ENCODE measurements around the gene SMG7. TPM values are rescaled to one million over a fixed set of nuclear protein-coding genes. Genes with fewer than 3 reads are reported as not detected.
A peak's percentile ranks its signal among the peaks of the same experiment; 100 is the strongest.

Gene SMG7
- total RNA-seq, 1 experiment from 2014 or later: 65.2 TPM

DNA sequence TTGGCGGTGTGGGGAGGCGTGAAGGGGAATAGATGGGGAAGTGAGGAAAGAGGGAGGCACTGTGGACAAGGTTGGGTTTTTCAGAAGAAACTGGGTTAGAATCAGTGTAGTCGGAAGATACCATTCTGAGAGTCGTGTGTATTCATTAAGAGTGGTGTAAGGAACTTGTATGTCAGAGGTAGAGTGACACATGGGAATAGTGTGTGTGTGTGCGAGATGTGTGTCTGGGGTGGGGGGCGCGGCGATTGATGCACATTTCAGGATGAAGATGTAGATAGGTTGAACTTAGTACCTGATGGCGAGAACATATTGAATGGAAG, 878 bp downstream of the SMG7 start:
- ChIA-PET POLR2A (no interaction called here), CTCF (interaction anchor here (0.6 kb wide), 1 partner anchor 212 kb away, joined by 3 read pairs; no protein-coding TSS in a partner anchor)
- no peak for ATAC-seq
- Histone ChIP-seq H3K4me1 (ENCODE audit: control insufficient read depth, insufficient read depth, low read length) (peaks cover 10% of the 10 kb centered on the region), H3K4me3 (ENCODE audit: low read depth in 2 of 2, low read length in 2 of 2) (peak overlapping the region; percentile 80 to 95), H3K27ac (ENCODE audit: low read length) (peak overlapping the region; percentile 85), H3K9me3 (ENCODE audit: control insufficient read depth, insufficient read depth, low read depth, low read length) (no peaks in the 10 kb centered on the region), H3K27me3 (ENCODE audit: control insufficient read depth, insufficient read depth, low read length) (no peaks in the 10 kb centered on the region), H3K36me3 (ENCODE audit: control insufficient read depth, insufficient read depth, low read length) (no peaks in the 10 kb centered on the region; the same call in 1 of the 2 replicates)
- in situ Hi-C loops (cut with HindIII; ENCODE audit: low pct_unique_long_range_greater_than_20kb, low sequenced_read_pairs): no loop called here
- no peak for DNase-seq (ENCODE audit: low read depth, low spot score)
- no TSS peak for BruUV-seq (replicated peaks)
- TF ChIP-seq, protein P1, sequence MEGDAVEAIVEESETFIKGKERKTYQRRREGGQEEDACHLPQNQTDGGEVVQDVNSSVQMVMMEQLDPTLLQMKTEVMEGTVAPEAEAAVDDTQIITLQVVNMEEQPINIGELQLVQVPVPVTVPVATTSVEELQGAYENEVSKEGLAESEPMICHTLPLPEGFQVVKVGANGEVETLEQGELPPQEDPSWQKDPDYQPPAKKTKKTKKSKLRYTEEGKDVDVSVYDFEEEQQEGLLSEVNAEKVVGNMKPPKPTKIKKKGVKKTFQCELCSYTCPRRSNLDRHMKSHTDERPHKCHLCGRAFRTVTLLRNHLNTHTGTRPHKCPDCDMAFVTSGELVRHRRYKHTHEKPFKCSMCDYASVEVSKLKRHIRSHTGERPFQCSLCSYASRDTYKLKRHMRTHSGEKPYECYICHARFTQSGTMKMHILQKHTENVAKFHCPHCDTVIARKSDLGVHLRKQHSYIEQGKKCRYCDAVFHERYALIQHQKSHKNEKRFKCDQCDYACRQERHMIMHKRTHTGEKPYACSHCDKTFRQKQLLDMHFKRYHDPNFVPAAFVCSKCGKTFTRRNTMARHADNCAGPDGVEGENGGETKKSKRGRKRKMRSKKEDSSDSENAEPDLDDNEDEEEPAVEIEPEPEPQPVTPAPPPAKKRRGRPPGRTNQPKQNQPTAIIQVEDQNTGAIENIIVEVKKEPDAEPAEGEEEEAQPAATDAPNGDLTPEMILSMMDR (IDR thresholded peaks at IDR 0.05): no peak
- TF ChIP-seq, protein P2, sequence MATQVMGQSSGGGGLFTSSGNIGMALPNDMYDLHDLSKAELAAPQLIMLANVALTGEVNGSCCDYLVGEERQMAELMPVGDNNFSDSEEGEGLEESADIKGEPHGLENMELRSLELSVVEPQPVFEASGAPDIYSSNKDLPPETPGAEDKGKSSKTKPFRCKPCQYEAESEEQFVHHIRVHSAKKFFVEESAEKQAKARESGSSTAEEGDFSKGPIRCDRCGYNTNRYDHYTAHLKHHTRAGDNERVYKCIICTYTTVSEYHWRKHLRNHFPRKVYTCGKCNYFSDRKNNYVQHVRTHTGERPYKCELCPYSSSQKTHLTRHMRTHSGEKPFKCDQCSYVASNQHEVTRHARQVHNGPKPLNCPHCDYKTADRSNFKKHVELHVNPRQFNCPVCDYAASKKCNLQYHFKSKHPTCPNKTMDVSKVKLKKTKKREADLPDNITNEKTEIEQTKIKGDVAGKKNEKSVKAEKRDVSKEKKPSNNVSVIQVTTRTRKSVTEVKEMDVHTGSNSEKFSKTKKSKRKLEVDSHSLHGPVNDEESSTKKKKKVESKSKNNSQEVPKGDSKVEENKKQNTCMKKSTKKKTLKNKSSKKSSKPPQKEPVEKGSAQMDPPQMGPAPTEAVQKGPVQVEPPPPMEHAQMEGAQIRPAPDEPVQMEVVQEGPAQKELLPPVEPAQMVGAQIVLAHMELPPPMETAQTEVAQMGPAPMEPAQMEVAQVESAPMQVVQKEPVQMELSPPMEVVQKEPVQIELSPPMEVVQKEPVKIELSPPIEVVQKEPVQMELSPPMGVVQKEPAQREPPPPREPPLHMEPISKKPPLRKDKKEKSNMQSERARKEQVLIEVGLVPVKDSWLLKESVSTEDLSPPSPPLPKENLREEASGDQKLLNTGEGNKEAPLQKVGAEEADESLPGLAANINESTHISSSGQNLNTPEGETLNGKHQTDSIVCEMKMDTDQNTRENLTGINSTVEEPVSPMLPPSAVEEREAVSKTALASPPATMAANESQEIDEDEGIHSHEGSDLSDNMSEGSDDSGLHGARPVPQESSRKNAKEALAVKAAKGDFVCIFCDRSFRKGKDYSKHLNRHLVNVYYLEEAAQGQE (IDR thresholded peaks at IDR 0.05; ENCODE audit: insufficient read depth in 1 of 2, low read depth in 2 of 2, low read length in 1 of 2): no peak
- no peak for TF ChIP-seq SIN3A (IDR thresholded peaks at IDR 0.05; ENCODE audit: borderline replicate concordance, insufficient read depth, low read depth, low read length)
- TF ChIP-seq POLR2AphosphoS5 (IDR thresholded peaks at IDR 0.05; ENCODE audit: low read depth, low read length): no peak
- intact Hi-C loops (cut with micrococcal nuclease; ENCODE audit: unreplicated experiment): loop anchor here (5.0 kb wide), 1 partner anchor 149 kb away; no protein-coding TSS in a partner anchor

DNA sequence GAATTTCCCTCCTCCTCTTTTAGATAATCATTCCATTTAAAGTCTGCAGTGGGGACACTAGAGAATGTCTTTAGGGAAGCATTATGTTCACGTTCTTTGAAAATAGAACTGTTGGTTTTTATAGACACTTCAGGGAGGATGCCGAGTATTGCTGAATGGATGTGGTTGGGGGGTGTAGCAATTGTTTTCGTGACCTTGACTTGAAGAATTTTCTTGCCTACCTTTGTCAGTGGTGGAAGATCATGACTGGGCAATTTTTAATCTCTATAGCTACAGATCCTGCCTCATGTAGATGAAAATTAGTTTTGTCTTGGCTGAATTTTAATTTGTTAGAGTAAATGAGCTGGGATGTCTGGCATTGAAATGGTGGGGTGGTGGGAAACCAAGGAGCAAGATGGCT, 3.8 kb downstream of the SMG7 start:
- Histone ChIP-seq H3K36me3 (ENCODE audit: control insufficient read depth, insufficient read depth, low read length) (no peaks in the 10 kb centered on the region; the same call in 1 of the 2 replicates), H3K27me3 (ENCODE audit: control insufficient read depth, insufficient read depth, low read length) (no peaks in the 10 kb centered on the region), H3K4me3 (ENCODE audit: low read depth in 2 of 2, low read length in 2 of 2) (no peak overlapping the region), H3K9me3 (ENCODE audit: control insufficient read depth, insufficient read depth, low read depth, low read length) (no peaks in the 10 kb centered on the region), H3K27ac (ENCODE audit: low read length) (no peak overlapping the region), H3K4me1 (ENCODE audit: control insufficient read depth, insufficient read depth, low read length) (peaks cover 10% of the 10 kb centered on the region)
- no peak for ATAC-seq
- ChIA-PET POLR2A (no interaction called here), CTCF (no interaction called here)
- in situ Hi-C loops (cut with HindIII; ENCODE audit: low pct_unique_long_range_greater_than_20kb, low sequenced_read_pairs) (no loop called here), intact Hi-C loops (cut with micrococcal nuclease; ENCODE audit: unreplicated experiment) (no loop called here)
- no peak for DNase-seq (ENCODE audit: low read depth, low spot score)
- TF ChIP-seq, protein P1 (IDR thresholded peaks at IDR 0.05): no peak
- TF ChIP-seq POLR2AphosphoS5 (IDR thresholded peaks at IDR 0.05; ENCODE audit: low read depth, low read length) (no peak), SIN3A (IDR thresholded peaks at IDR 0.05; ENCODE audit: borderline replicate concordance, insufficient read depth, low read depth, low read length) (no peak), TCF7L2 (IDR thresholded peaks at IDR 0.05; ENCODE audit: low read depth, low read length) (no peak)
- TF ChIP-seq, protein P2 (IDR thresholded peaks at IDR 0.05; ENCODE audit: insufficient read depth in 1 of 2, low read depth in 2 of 2, low read length in 1 of 2): no peak
- BruUV-seq (replicated peaks): no TSS peak
